GM19463 (cell line): ENCODE data around the gene PAPOLA.
A peak's percentile ranks its signal among the peaks of the same experiment; 100 is the strongest.
"Not testable (repeated sequence)": the region's sequence is repeated elsewhere in the genome, so short reads cannot be mapped to it uniquely, and the experiment has no call there.

Experiments
- ATAC-seq: cut with Tn5 transposase; IDR thresholded peaks from one replicate; pipeline ENCODE4 v1.9.1; 2021; ENCODE audit warnings: mild to moderate bottlenecking, moderate library complexity; ENCODE audit not compliant: unreplicated experiment

The PAPOLA gene

GRCh38 chr14:96502621-96503305 lies 581 bp downstream of the PAPOLA start:
- peak; percentile 27 for ATAC-seq

GRCh38 chr14:96503306-96503679 lies 1.1 kb downstream of the PAPOLA start:
- no peak for ATAC-seq

GRCh38 chr14:96504353-96504752 lies 2.2 kb downstream of the PAPOLA start:
- not testable (repeated sequence) for ATAC-seq

- no peak for ATAC-seq
Measured at GRCh38 chr14:96507723-96508122, 5.5 kb downstream of the PAPOLA start.

GRCh38 chr14:96508900-96509299 lies 6.7 kb downstream of the PAPOLA start:
- no peak for ATAC-seq

GRCh38 chr14:96509457-96510090 lies 7.4 kb downstream of the PAPOLA start:
- ATAC-seq, result no peak

- no peak for ATAC-seq
Measured at GRCh38 chr14:96511146-96511545, 9.0 kb downstream of the PAPOLA start.

GRCh38 chr14:96511667-96512066 lies 9.5 kb downstream of the PAPOLA start:
- no peak for ATAC-seq

- no peak for ATAC-seq
Measured at GRCh38 chr14:96512122-96512521, 9.9 kb downstream of the PAPOLA start.

GRCh38 chr14:96512602-96513397 lies 10.6 kb downstream of the PAPOLA start:
- peak; percentile 36 for ATAC-seq

GRCh38 chr14:96514694-96515093 lies 12.5 kb downstream of the PAPOLA start:
- peak; percentile 32 for ATAC-seq

- ATAC-seq, result no peak
Measured at GRCh38 chr14:96515731-96516130, 13.5 kb downstream of the PAPOLA start.

GRCh38 chr14:96516351-96516750 lies 14.2 kb downstream of the PAPOLA start:
- no peak for ATAC-seq

GRCh38 chr14:96519970-96520369 lies 17.8 kb downstream of the PAPOLA start:
- peak; percentile 60 for ATAC-seq

GRCh38 chr14:96525452-96525851 lies 23.3 kb downstream of the PAPOLA start:
- ATAC-seq, result no peak

- no peak for ATAC-seq
Measured at GRCh38 chr14:96532632-96533031, 30.4 kb downstream of the PAPOLA start.

GRCh38 chr14:96536807-96537206 lies 34.6 kb downstream of the PAPOLA start:
- no peak for ATAC-seq

GRCh38 chr14:96538097-96538989 lies 36.2 kb downstream of the PAPOLA start:
- no peak for ATAC-seq

- ATAC-seq, result no peak
Measured at GRCh38 chr14:96538990-96539317, 36.8 kb downstream of the PAPOLA start.

- no peak for ATAC-seq
Measured at GRCh38 chr14:96554315-96554910, 52.2 kb downstream of the PAPOLA start.

- ATAC-seq, result no peak
Measured at GRCh38 chr14:96559571-96559970, 57.4 kb downstream of the PAPOLA start.
